ENCODE results near the gene TAC1.
"Not testable (repeated sequence)": the region's sequence is repeated elsewhere in the genome, so short reads cannot be mapped to it uniquely, and the experiment has no call there.

Gene TAC1, protein sequence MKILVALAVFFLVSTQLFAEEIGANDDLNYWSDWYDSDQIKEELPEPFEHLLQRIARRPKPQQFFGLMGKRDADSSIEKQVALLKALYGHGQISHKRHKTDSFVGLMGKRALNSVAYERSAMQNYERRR

DNA sequence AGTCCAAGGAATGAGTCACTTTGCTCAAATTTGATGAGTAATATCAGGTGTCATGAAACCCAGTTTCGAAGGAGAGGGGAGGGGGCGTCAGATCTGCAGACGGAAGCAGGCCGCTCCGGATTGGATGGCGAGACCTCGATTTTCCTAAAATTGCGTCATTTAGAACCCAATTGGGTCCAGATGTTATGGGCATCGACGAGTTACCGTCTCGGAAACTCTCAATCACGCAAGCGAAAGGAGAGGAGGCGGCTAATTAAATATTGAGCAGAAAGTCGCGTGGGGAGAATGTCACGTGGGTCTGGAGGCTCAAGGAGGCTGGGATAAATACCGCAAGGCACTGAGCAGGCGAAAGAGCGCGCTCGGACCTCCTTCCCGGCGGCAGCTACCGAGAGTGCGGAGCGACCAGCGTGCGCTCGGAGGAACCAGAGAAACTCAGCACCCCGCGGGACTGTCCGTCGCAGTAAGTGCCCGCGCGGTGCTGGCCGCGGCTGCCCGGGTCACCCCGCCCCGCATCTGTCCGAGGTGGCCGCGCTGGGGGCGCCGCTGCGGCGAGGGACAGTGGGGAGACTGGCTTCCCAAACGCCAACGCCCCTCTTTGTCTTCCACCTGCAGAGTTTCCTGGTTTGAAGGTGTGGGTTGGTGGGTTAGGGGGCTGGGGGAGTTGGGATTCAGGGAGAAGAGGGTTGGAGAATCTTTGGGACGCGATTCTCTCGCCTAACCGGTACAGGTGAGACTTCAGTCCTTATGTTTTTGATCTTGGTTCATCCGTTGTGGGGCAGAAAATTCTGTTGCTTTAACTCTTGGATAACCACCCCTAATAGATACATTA, at the start of gene TAC1:
TAC1 (plus strand) TSS at position 351 of the 829 bp plus-strand sequence. CDS start 527 bp downstream, outside the sequence.
- DNase-seq, result no peak

DNA sequence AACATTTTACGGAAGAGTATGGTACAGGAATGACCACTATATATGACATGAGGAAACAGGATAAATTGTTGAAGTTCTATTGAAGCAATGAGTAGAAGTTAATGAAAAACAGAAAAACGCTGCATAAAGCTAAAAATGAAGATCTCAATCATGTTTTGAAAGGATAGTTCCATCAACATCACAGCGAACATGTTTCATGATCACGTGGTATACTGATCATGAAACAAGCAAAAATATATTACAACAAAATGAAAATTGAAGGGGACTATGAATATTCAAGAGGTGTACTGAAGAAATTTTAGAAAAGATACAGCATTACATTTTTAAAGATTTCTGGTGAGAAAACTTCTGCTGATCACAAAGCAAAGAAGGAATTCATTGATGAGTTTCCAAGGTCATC, 45.9 kb upstream of the TAC1 start:
- no peak for DNase-seq

DNA sequence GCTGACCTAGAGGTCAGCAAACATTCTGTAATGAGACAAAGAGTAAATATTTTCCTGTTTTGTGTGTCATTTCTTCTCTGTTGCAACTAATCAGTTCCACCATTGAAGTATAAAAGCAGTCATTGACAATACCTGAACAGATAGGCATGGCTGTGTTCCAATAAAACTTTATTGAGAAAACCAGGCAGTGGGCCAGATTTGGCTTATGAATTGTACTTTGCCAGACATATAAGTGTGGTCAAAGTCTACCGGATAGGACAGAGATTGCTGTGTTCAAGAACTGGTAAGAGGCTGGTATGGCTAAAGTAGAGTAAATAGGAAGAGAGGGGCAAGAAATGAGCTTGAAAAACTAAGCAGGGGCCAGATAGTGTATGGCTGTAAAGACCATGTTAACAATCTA, 38.3 kb upstream of the TAC1 start:
- no peak for DNase-seq

DNA sequence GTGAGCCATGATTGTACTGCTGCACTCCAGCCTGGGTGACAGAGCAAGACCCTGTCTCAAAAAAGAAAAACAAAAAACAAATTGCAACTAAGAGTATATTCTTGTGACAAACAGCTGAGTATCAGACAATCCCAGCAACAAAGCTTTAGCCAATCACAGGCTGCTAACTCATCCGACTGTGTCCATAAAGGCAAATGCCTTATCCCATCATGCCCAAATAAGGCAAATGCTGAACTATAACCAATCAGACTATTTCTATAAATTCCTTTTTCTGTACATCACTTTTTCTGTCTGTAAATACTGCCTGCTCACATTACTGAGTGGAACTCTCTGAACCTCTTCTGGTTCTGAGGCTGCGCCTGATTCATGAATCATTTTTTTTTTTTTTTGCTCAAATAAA, 37.5 kb upstream of the TAC1 start:
- DNase-seq, result no peak

DNA sequence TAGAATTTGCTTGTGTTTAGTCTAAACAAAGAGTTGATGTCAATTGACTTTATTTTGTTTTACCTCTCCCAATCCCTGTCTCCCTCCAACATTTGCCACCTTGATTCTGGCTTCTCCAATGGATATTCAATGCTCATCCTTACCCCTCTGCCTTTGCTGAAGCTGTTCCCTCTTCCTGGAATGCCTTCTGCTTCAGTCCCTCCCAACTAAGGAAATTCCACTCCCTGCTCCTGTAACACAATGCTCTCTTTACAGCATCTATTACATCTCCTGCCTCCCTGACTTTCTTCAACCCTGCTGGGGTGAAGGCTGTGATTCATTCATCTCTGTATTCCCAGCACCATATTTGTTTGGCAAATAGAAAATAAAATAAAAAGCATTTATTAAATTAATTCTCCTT, 34.5 kb upstream of the TAC1 start:
- DNase-seq, result no peak

DNA sequence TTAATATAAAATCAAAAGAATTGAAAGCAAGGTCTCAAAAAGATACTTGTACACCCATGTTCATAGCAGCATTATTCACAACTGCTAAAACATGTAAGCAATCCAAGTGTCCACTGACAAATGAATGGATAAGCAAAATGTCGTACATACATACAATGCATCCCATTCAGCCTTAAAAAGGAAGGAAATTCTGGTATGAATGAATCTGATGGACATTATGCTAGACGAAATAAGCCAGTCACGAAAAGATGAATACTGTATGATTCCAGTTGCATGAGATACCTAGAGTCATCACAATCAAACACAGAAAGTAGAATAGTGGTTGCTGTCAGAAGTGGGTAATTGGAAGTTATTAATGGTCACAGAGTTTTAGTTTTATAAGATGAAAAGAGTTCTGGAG, 9.5 kb upstream of the TAC1 start:
- no peak for DNase-seq

DNA sequence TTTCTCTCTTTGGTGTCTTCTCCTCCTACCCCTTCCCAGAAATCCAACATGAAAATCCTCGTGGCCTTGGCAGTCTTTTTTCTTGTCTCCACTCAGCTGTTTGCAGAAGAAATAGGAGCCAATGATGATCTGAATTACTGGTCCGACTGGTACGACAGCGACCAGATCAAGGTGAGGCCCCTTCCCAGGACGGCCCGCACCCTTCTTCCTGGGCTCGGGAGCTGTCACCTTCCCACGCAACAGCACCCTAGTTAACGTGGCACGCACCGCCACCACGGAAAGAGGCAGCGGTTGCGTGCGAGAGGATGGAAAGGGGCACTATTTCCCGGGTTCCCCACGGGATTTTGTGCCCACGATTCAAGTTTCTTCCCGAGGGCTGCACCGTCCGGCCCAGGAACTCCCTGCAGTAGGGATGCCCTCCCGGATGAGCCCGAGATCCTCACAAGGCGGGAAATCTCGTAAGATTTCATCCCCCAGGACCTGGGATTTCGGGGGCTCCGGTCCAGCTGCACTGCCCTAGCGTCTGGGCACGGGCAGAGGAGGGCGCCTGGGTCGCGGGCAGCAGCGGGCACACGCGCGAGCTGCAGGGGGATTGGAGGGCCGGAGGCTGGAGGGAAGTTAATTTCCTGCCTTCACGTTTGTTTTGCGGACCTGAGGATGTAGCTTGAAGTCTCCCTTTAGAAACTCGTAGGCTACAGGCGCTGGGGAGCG, 834 bp downstream of the TAC1 start:
- no peak for DNase-seq

DNA sequence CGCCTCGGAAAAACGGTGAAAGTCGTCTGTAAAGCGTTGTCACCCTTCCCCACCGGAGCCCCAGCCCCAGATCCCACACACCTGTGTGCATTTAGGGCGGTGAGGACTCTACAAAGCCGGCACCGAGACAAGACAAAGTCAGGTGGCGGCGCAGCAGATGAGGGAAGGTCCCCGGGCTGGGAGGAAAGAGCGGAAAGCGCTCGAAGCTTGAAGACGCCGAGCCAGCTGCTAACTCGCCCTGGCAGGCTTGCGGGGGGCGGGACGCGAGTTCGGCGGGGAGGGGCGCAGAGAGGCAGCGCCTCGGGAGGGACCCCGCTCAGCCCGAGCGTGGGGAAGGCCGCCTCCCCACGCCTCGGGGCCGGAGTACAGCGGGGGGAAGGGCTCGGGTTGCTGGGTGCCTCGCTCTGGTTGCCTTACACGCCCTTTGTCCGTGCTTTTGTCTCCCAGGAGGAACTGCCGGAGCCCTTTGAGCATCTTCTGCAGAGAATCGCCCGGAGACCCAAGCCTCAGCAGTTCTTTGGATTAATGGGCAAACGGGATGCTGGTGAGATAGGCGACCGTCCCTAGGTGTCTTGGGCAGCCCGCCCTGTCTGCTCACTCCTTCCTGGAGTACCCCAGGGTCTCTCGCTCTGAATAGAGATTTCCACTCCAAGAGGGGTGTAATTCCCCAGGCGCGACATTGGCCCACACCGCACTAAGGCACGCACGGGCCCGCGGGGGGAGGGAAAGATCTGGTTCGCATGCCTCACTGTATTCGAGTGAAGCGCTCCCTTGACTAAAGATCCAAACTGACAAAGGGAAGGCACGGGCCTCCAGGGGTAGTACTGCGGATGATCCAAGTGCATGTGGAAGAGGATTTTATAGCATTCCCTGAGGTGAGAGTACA, 1.6 kb downstream of the TAC1 start:
- DNase-seq, result no peak

DNA sequence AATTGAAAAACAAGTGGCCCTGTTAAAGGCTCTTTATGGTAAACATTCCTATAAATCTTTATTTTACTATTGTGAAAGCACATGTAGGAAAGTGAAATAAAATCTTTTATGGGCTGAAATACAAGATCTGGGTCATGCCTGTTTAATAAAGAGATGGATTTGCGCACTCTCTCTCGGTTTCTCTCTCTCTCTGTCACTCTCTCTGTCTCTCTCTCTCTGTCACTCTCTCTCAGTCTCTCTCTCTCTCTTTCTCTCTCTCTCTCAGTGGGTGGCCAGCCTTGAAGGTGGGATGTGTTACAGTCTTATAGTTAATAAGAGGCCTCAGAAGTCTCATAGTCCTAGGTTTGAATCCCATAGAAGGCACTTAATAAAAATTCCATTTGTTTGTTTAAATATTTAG, 2.4 kb downstream of the TAC1 start:
- no peak for DNase-seq

DNA sequence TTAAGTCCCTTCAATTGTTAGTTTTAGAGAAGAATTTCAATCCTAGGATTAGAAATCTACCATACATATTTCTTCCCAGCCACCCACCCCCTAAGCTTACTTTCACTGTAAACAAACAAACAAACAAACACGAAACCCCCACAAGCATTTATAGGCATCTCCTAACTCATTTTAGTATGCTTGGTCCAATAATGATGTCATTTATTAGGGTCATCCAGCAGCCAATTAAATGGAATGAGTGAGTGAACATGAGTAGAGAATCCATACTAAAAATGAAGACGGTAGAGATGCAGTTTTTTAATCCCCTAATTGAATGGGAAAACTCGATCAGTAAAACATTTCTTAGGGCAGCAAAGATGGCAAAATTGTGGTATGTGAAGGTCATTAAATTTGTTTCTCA, 3.2 kb downstream of the TAC1 start:
- no peak for DNase-seq

DNA sequence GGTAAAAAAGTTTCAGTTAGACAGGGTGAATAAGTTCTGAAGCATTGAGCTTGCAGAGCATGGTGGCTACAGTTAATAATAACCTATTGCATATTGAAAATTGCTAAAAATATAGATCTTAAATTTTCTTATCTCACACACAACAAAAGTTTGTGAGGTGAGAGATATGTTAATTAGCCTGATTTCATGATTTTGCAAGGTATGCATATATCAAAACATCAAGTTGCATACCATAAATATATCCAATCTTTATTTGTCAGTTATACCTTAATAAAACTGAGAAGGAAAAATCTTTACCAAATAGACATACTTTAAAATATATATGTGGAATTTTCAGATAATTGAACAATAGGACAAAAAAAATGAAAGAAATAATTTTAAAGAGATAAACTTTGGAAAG, 16.6 kb downstream of the TAC1 start:
- DNase-seq, result no peak

DNA sequence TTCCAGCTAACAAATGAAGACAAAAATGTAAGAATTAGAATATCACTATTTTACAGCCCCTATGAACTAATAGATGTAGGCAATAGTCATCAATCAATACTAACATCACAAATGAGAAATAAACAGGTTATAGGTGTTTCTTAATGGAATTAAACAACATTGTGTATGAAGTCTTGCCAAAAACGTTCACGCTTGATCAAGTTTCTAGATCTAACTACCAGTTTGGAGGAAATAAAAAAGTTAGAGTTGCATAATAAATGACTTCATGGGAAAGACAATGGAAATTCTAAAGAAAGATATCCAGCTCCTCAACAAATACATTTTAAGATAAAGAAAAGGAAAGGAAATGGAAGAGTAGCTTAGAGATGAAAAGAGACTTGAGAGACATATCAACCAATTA, 19.7 kb downstream of the TAC1 start:
- no peak for DNase-seq

DNA sequence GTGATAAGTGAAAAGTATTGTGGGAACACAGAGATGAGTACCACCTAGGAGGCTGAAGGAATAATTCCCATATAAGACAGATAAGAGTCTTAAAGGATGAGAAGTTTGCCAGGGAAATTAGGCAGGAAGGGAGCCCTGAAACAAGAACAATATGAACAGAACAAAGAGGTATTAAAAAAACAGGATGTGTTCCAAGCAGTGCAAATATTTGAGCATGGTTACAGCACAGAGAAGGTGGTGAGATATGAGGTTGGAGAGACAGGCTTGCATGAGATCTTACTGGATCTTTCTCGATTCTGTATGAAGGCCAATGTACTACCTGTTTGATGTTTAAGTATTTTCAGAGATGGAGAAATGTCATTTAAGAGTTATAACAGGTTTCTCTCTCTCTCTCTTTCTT, 20.3 kb downstream of the TAC1 start:
- no peak for DNase-seq

DNA sequence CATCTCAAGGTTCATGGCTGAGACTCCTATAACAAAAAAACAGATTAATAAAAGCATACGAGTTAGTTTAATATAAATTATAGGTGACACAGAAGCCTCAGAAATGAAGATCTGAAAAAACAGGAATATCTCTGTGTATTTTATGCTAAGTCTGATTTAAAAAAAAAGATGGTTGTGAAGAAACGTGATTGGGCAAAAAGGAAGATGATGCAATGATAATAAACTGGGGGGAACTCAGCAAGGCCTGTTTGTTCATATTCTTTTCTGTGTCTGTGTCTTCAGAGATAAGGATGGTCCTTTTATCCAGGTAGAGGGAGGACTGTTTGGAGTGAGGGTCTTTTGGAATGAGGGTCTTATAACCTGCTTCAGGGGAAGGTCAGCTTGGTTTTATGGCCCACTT, 25.9 kb downstream of the TAC1 start:
- DNase-seq, result no peak

DNA sequence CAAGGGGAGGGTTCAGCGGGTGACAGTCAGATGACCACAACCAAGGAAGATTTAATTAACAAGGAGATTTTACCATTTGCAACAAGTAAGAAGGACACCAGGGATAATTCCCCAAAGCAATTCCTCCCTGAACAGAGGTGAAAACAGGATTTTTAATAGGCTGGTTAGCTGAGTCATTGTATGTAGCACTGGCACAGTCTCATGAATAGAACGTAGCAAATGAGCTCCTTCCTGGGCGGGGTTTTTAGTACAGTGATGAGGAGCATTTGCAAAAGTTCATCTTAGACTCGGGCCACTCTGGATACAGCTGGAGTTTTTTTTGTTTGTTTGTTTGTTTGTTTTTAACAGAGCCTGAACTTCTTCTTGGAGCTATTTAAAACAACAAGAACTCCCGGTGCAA, 39.0 kb downstream of the TAC1 start:
- DNase-seq, result no peak

DNA sequence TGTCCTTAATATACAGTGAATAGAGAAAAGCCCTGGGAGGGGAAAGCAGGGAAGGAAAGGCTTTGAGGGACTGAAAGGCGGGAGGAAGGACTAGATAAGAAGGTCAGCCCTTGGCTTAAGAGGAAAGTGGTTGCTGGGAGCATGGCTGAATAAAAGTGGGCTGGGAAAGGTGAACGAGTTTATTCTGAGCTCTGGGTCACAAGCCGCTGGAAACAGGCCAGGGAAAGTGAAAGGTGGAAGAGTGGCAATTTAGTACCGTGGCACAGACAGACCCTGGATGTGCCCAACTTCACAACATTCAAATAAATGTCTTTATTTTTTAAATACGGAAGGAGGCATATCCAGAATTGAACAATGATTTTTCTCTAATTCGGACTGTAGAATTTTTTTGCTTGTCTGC, 39.7 kb downstream of the TAC1 start:
- no peak for DNase-seq

DNA sequence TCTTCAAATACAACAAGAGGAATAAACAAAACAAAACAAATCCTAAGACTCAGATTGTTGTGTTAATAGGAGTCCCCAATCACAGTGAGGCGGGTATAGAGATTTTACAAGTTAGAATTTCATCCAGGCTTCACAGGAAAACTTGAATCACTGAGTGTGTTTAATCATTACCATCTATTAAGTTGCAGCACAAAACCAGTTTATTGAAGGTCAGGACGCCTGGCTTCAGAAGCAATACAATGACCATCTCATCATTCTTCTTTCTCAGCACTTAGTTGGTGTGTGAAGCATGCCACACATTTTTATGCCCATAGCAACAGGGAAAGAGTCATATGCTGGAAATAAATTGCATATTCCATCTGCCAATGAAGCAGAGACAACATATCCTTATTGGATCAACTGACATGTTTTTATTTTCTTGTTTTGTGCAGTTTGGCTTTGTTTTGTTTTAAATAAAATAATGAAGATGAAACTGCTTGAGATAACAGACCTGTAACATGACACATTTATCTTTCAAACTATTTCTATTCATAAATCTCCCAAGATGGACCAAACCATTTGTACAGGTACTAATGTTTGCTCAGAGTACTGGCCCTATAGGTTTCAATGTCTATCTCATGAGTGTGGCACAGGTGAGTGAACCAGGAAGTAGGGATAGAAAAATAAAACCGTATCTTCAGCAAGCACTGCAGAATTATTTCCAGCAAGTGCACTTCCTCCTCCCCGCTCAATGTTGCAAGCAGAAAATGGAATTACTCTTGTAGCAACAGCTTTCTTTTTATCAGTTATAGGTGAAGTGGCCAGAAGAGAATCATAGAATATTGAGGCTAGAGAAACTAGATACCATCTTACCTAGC, 40.4 kb downstream of the TAC1 start:
- DNase-seq, result no peak

DNA sequence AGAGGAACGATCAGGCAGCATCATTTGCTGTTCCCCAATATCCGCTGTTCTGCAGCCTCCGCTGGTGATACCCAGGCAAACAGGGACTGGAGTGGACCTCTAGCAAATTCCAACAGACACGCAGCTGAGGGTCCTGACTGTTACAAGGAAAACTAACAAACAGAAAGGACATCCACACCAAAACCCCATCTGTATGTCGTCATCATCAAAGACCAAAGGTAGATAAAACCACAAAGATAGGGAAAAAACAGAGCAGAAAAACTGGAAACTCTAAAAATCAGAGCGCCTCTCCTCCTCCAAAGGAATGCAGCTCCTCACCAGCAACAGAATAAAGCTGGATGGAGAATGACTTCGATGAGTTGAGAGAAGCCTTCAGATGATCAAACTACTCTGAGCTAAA, 54.5 kb downstream of the TAC1 start:
- DNase-seq, result not testable (repeated sequence)
